PC-9 (cell line): ENCODE measurements around the gene OGFOD1.

Experiments used
- CTCF ChIP-seq: fragments of 200-600 bp; sonication (generic); conservative IDR thresholded peaks from 2 replicates; pipeline ENCODE4 v1.6.1; 2017; ENCODE audit warnings: mixed run types, antibody characterized with exemption, mild to moderate bottlenecking, moderate library complexity
- EZH2 ChIP-seq: fragments of 200-600 bp; sonication (generic); IDR thresholded peaks from 2 replicates; pipeline ENCODE4 v1.8.0; 2017; ENCODE audit warnings: antibody characterized with exemption, low read depth

GRCh38 chr16:56420613-56421012, 30.7 kb upstream of the OGFOD1 start:
- no peak for TF ChIP-seq CTCF
- TF ChIP-seq EZH2 = no peak
